GM12878 (cell line): ENCODE results near the gene ISLR. TPM values are rescaled to one million over a fixed set of nuclear protein-coding genes. Genes with fewer than 3 reads are reported as not detected.

Source experiments
- ATAC-seq: fragments of 200-7000 bp; cut with Tn5 transposase; 3 replicates; pipeline ENCODE4 v1.9.1; 2020; ENCODE audit warnings: mild to moderate bottlenecking, moderate library complexity
- BruUV-seq: library from RNA; stranded (reverse); fragments of 400-500 nt; replicated peaks from 2 replicates; lab custom pipeline; 2021; lab: Mats Ljungman, UMichigan
- CTCF ChIA-PET: fragments of 300-600 bp; sonication (Branson Sonifier 250); formaldehyde crosslinking; extraction: SDS; loops from one replicate; lab custom pipeline; 2021; ENCODE audit warnings: inconsistent platforms; lab: Yijun Ruan, JAX
- POLR2A ChIA-PET: fragments of 350-600 bp; formaldehyde crosslinking; extraction: SDS; loops from one replicate; lab custom pipeline; 2021; ENCODE audit warnings: inconsistent platforms; lab: Charles Lee
- RAD21 ChIA-PET: fragments of 300-600 bp; sonication (Branson Sonifier 250); formaldehyde crosslinking; loops from one replicate; lab custom pipeline; 2023; ENCODE audit warnings: antibody characterized with exemption; ENCODE audit not compliant: unreplicated experiment; lab: Charles Lee
- SMC1A ChIA-PET: fragments of 300-600 bp; sonication (Branson Sonifier 250); formaldehyde crosslinking; loops from one replicate; lab custom pipeline; 2023; ENCODE audit not compliant: unreplicated experiment, uncharacterized antibody; lab: Charles Lee
- DNase-seq: peaks from one replicate; pipeline ENCODE4 v3.0.0-alpha.2; 2011; ENCODE audit warnings: low read depth, low spot score
- FAIRE-seq: peaks from 3 replicates; lab custom pipeline; 2011; peaks lifted over from hg19 to GRCh38; lab: Jason Lieb, UNC
- H2AFZ ChIP-seq: 2 replicates; pipeline ENCODE4 v1.6.0; 2011; ENCODE audit warnings: low read depth, low read length, control low read depth; ENCODE audit not compliant: control insufficient read depth
- H3K27ac ChIP-seq: 2 replicates; pipeline ENCODE4 v1.5.1; 2011; ENCODE audit warnings: control low read depth; ENCODE audit not compliant: control insufficient read depth, insufficient read depth
- H3K27me3 ChIP-seq, 2 experiments: replicated peaks in 1 of 2; 2 replicates each; pipeline versions ENCODE4 v1.6.0 to v1.6.1; 2011; ENCODE audit warnings: low read length in 1 of 2; ENCODE audit not compliant: control insufficient read depth in 2 of 2, insufficient read depth in 2 of 2
- H3K36me3 ChIP-seq, 2 experiments: 2 replicates each; pipeline ENCODE4 v1.5.1; 2011; ENCODE audit warnings: low read length in 1 of 2; ENCODE audit not compliant: control insufficient read depth in 2 of 2, insufficient read depth in 2 of 2
- H3K4me1 ChIP-seq: 2 replicates; pipeline ENCODE4 v1.6.1; 2011; ENCODE audit warnings: mild to moderate bottlenecking, low read length, moderate library complexity, mixed read lengths; ENCODE audit not compliant: control insufficient read depth, insufficient read depth
- H3K4me2 ChIP-seq: 2 replicates; pipeline ENCODE4 v1.6.0; 2011; ENCODE audit warnings: control low read depth; ENCODE audit not compliant: control insufficient read depth, insufficient read depth
- H3K4me3 ChIP-seq: fragments of 200-600 bp; sonication (generic); 2 replicates; pipeline ENCODE4 v1.5.1; 2016
- H3K79me2 ChIP-seq: 2 replicates; pipeline ENCODE4 v1.6.0; 2011; ENCODE audit warnings: low read length; ENCODE audit not compliant: control insufficient read depth, insufficient read depth
- H3K9ac ChIP-seq: 2 replicates; pipeline ENCODE4 v1.8.0; 2011; ENCODE audit warnings: low read length, control low read depth, mixed read lengths; ENCODE audit not compliant: control insufficient read depth, insufficient read depth
- H3K9me3 ChIP-seq: replicated peaks from 3 replicates; pipeline ENCODE4 v1.5.1; 2011; ENCODE audit warnings: mild to moderate bottlenecking, low read length; ENCODE audit not compliant: control insufficient read depth, insufficient read depth
- H4K20me1 ChIP-seq: 2 replicates; pipeline ENCODE4 v1.6.0; 2011; ENCODE audit not compliant: control insufficient read depth, insufficient read depth
- CHD4 ChIP-seq: fragments of 200-600 bp; sonication (generic); IDR thresholded peaks from 2 replicates; pipeline ENCODE4 v1.6.1; 2016; ENCODE audit warnings: mild to moderate bottlenecking
- E2F4 ChIP-seq: IDR thresholded peaks from 2 replicates; pipeline ENCODE4 v1.6.1; 2012; ENCODE audit warnings: low read depth, low read length, improper control_type of control experiment
- MEF2B ChIP-seq: fragments of 450-650 bp; IDR thresholded peaks from 2 replicates; pipeline ENCODE4 v1.6.1; 2018; ENCODE audit warnings: mild to moderate bottlenecking, moderate library complexity; ENCODE audit not compliant: partially characterized antibody, poor library complexity, severe bottlenecking
- NBN ChIP-seq: fragments of 450-650 bp; IDR thresholded peaks from 2 replicates; pipeline ENCODE4 v1.6.1; 2016
- NR2C2 ChIP-seq: IDR thresholded peaks from 2 replicates; pipeline ENCODE4 v1.6.1; 2011; ENCODE audit warnings: borderline replicate concordance, low read depth; ENCODE audit not compliant: control insufficient read depth, insufficient read length
- SMC3 ChIP-seq: IDR thresholded peaks from 2 replicates; pipeline ENCODE4 v1.6.1; 2011; ENCODE audit warnings: low read length, improper control_type of control experiment, borderline replicate concordance
- TCF7 ChIP-seq: IDR thresholded peaks from 2 replicates; pipeline ENCODE4 v1.6.1; 2014; ENCODE audit warnings: antibody characterized with exemption, borderline replicate concordance
- ZBTB4 ChIP-seq: fragments of 450-650 bp; formaldehyde crosslinking; IDR thresholded peaks from 2 replicates; pipeline ENCODE4 v1.4.0; 2022; ENCODE audit warnings: mild to moderate bottlenecking, moderate library complexity
- WGBS: methylation state at CpG from one replicate; pipeline ENCODE4 v1.1.6; 2016; ENCODE audit warnings: low lambda C conversion rate; ENCODE audit not compliant: insufficient replicate concordance, insufficient coverage; ENCODE audit errors: missing lambda C conversion rate; 5-methylcytosine and 5-hydroxymethylcytosine counted together
- in situ Hi-C: fragments of 300-500 bp; cut with MboI; formaldehyde crosslinking; loops from 9 replicates; pipeline ENCODE4 v1.14.3; 2018; ENCODE audit warnings: mixed read lengths
- intact Hi-C: fragments of 100-400 bp; cut with micrococcal nuclease; formaldehyde crosslinking; loops from one replicate; pipeline ENCODE4 v1.14.2; 2022; ENCODE audit not compliant: unreplicated experiment
- polyA plus RNA-seq, 11 experiments: library from polyadenylated mRNA; depleted of rRNA in 4 of 11; unstranded in 6 of 11; stranded (reverse) in 5 of 11; fragments of >200 nt; fragmentation: Nextera tagmentation in 4 of 11; fragmentation: Illumina TruSeq in 1 of 11; extraction: Ambion mirVana in 4 of 11; extraction: Trizol in 1 of 11; gene quantifications; 1 replicate in 1 of 11; 2 replicates in 10 of 11; pipeline versions ENCODE4 v1.2.1 to v1.2.3, GENCODE V29; 2011 to 2016; ENCODE audit warnings: inconsistent platforms in 2 of 11, missing spikeins in 2 of 11, low read depth in 1 of 11
- total RNA-seq, 4 experiments: library from RNA; depleted of rRNA in 3 of 4; stranded (reverse); fragments of >200 nt in 3 of 4; fragmentation: Illumina TruSeq in 1 of 4; extraction: Trizol in 1 of 4; gene quantifications; 2 replicates each; pipeline versions ENCODE4 v1.2.1 to v1.2.3, GENCODE V29; 2013 to 2021

Gene ISLR
- total and polyA plus RNA-seq, 10 of the 15 experiments (the other 5 are each of a cell fraction or from before 2014, with no cell fraction given) = 0.03 to 1.8 (median 0.54) TPM

GRCh38 chr15:74165461-74165860 lies 8.0 kb upstream of the ISLR start:
- Histone ChIP-seq H2AFZ (no peak overlapping the region), H3K4me1 (peaks cover 4% of the 10 kb centered on the region; the same call in 1 of the 2 replicates), H3K9ac (no peak overlapping the region), H3K9me3 (no peaks in the 10 kb centered on the region), H3K4me3 (no peak overlapping the region), H4K20me1 (no peaks in the 10 kb centered on the region), H3K4me2 (no peak overlapping the region), H3K27ac (no peak overlapping the region), H3K79me2 (no peaks in the 10 kb centered on the region), H3K36me3 (no peaks in the 10 kb centered on the region), H3K27me3 (no peaks in the 10 kb centered on the region)
- FAIRE-seq (no peak), DNase-seq (no peak), ATAC-seq (no peak)
- ChIA-PET POLR2A (no interaction called here), CTCF (interaction anchor here (1.4 kb wide), 1 partner anchor 155 kb away, joined by 3 read pairs; no protein-coding TSS in a partner anchor), RAD21 (no interaction called here), SMC1A (interaction anchor here (0.7 kb wide), 1 partner anchor 37 kb away, joined by 3 read pairs; the partner anchor contains the start of gene STRA6)
- BruUV-seq = no TSS peak
- intact Hi-C loops = no loop called here
- TF ChIP-seq CHD4 (no peak), NR2C2 (no peak), SMC3 (no peak), MEF2B (no peak), ZBTB4 (CRISPR knock-in tag) (no peak), TCF7 (no peak), NBN (no peak), E2F4 (no peak)
- in situ Hi-C loops = no loop called here
- WGBS = 100% methylated on average over 1 of the region's 1 CpG
